22Rv1 (cell line): Measurements from ENCODE around the gene SLC31A1.

Experiments used
- CTCF ChIP-seq: fragments of 450-650 bp; IDR thresholded peaks from 2 replicates; pipeline ENCODE4 v1.5.1; 2017; ENCODE audit warnings: mild to moderate bottlenecking
- ZFX ChIP-seq: fragments of 450-650 bp; IDR thresholded peaks from 2 replicates; pipeline ENCODE4 v1.6.1; 2017; ENCODE audit warnings: antibody characterized with exemption, borderline replicate concordance

- no peak for TF ChIP-seq CTCF
- TF ChIP-seq ZFX, result no peak
These were observed 26.3 kb downstream of the SLC31A1 start for GRCh38 chr9:113247640-113248039.
